DMS114 treated with DMSO at 0.1 percent for 48 hours (cell line): ENCODE measurements around the gene THSD4.
"Not testable (repeated sequence)": the region's sequence is repeated elsewhere in the genome, so short reads cannot be mapped to it uniquely, and the experiment has no call there.

Experiments
- DNase-seq: peaks from one replicate; lab custom pipeline; 2025; ENCODE audit not compliant: unreplicated experiment; lab: John Stamatoyannopoulos, UW

Gene THSD4

GRCh38 chr15:71342658-71343057 is 227.4 kb downstream of the THSD4 start:
- no peak for DNase-seq

GRCh38 chr15:71344316-71344715 is 229.0 kb downstream of the THSD4 start:
- no peak for DNase-seq

GRCh38 chr15:71345186-71345585 is 229.9 kb downstream of the THSD4 start:
- DNase-seq: no peak

- no peak for DNase-seq
Observed at GRCh38 chr15:71346464-71346863, 231.2 kb downstream of the THSD4 start.

GRCh38 chr15:71348597-71348996 is 233.3 kb downstream of the THSD4 start:
- no peak for DNase-seq

- DNase-seq: no peak
Observed at GRCh38 chr15:71349336-71349735, 234.1 kb downstream of the THSD4 start.

- no peak for DNase-seq
Observed at GRCh38 chr15:71349736-71350526, 234.7 kb downstream of the THSD4 start.

GRCh38 chr15:71350622-71351378 is 235.5 kb downstream of the THSD4 start:
- no peak for DNase-seq

GRCh38 chr15:71352125-71352524 is 236.9 kb downstream of the THSD4 start:
- no peak for DNase-seq

GRCh38 chr15:71352765-71353164 is 237.5 kb downstream of the THSD4 start:
- no peak for DNase-seq

- no peak for DNase-seq
Observed at GRCh38 chr15:71353171-71353570, 237.9 kb downstream of the THSD4 start.

GRCh38 chr15:71355268-71355667 is 240.0 kb downstream of the THSD4 start:
- DNase-seq: no peak

- no peak for DNase-seq
Observed at GRCh38 chr15:71357321-71357732, 242.1 kb downstream of the THSD4 start.

- DNase-seq: no peak
Observed at GRCh38 chr15:71357967-71358366, 242.7 kb downstream of the THSD4 start.

- no peak for DNase-seq
Observed at GRCh38 chr15:71359246-71359645, 244.0 kb downstream of the THSD4 start.

- DNase-seq: no peak
Observed at GRCh38 chr15:71362556-71362955, 247.3 kb downstream of the THSD4 start.

- DNase-seq: no peak
Observed at GRCh38 chr15:71362987-71363968, 248.0 kb downstream of the THSD4 start.

- no peak for DNase-seq
Observed at GRCh38 chr15:71364117-71364584, 248.9 kb downstream of the THSD4 start.

GRCh38 chr15:71366522-71366921 is 251.3 kb downstream of the THSD4 start:
- DNase-seq: no peak

GRCh38 chr15:71366926-71367325 is 251.7 kb downstream of the THSD4 start:
- no peak for DNase-seq

- DNase-seq: not testable (repeated sequence)
Observed at GRCh38 chr15:71367737-71368136, 252.5 kb downstream of the THSD4 start.
